Suprapubic skin (tissue), 4 donors: ENCODE results near the gene KCNK13.

Source experiments
- CTCF ChIP-seq, 2 donors: fragments of 200-600 bp in 1 of 2; fragments of 450-650 bp in 1 of 2; sonication (generic) in 1 of 2; IDR thresholded peaks; one replicate each; pipeline ENCODE4 v1.5.1; 2016 to 2019; ENCODE audit warnings: antibody characterized with exemption in 2 of 2, mild to moderate bottlenecking in 1 of 2, moderate library complexity in 1 of 2
- EP300 ChIP-seq: sonication (generic); formaldehyde crosslinking; IDR thresholded peaks from one replicate; pipeline ENCODE4 v1.6.1; 2017; ENCODE audit warnings: antibody characterized with exemption
- POLR2AphosphoS5 ChIP-seq, 3 donors: sonication (generic); formaldehyde crosslinking; IDR thresholded peaks; one replicate each; pipeline ENCODE4 v1.6.1; 2017; ENCODE audit warnings: antibody characterized with exemption in 3 of 3

DNA sequence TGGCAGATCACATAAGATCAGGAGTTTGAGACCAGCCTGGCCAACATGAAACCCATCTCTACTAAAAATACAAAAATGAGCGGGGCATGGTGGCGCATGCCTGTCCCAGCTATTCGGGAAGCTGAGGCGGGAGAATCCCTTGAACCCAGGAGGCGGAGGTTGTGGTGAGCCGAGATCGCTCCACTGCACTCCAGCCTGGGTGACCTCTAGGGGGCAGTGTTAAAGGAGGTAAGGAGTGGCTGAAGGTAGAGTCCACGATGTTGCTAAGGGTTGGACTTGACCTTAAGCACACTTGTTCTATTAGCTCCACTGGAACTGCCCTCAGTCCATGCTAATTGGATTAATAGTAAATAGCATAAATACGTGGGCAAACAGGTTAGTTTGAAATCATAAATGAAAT, 132.1 kb downstream of the KCNK13 start:
- TF ChIP-seq CTCF (IDR thresholded peaks at IDR 0.05) = no peak
- no peak for TF ChIP-seq EP300
- TF ChIP-seq POLR2AphosphoS5 (IDR thresholded peaks at IDR 0.05) = no peak
